Neural progenitor cell (in vitro differentiated cells): ENCODE data around the gene HAND1. TPM values are rescaled to one million over a fixed set of nuclear protein-coding genes. Genes with fewer than 3 reads are reported as not detected.

Source experiments
- DNase-seq: peaks from one replicate; pipeline ENCODE4 v3.0.0-alpha.2; 2016; ENCODE audit warnings: low spot score
- H2AFZ ChIP-seq: fragments of 200-600 bp; sonication (generic); replicated peaks from 2 replicates; pipeline ENCODE4 v1.6.1; 2016; ENCODE audit warnings: antibody characterized with exemption
- H3F3A ChIP-seq: fragments of 200-600 bp; sonication (generic); 2 replicates; pipeline ENCODE4 v1.6.1; 2016; ENCODE audit warnings: antibody characterized with exemption, low read depth
- H3K27ac ChIP-seq: fragments of 200-600 bp; sonication (generic); 2 replicates; pipeline ENCODE4 v1.5.1; 2016; ENCODE audit warnings: mild to moderate bottlenecking
- H3K27me3 ChIP-seq: fragments of 200-600 bp; sonication (generic); 2 replicates; pipeline ENCODE4 v1.6.1; 2016; ENCODE audit warnings: mild to moderate bottlenecking, moderate library complexity
- H3K36me3 ChIP-seq: fragments of 200-600 bp; sonication (generic); 2 replicates; pipeline ENCODE4 v1.5.1; 2016
- H3K4me1 ChIP-seq: fragments of 200-600 bp; sonication (generic); 2 replicates; pipeline ENCODE4 v1.6.1; 2016; ENCODE audit warnings: mixed run types
- H3K4me2 ChIP-seq: fragments of 200-600 bp; sonication (generic); 2 replicates; pipeline ENCODE4 v1.6.1; 2016
- H3K4me3 ChIP-seq: fragments of 200-600 bp; sonication (generic); 2 replicates; pipeline ENCODE4 v1.5.1; 2016
- H3K79me2 ChIP-seq: fragments of 200-600 bp; sonication (generic); 2 replicates; pipeline ENCODE4 v1.6.1; 2016; ENCODE audit warnings: low read depth
- H3K9ac ChIP-seq: fragments of 200-600 bp; sonication (generic); 2 replicates; pipeline ENCODE4 v1.6.1; 2016
- H3K9me3 ChIP-seq: fragments of 200-600 bp; sonication (generic); 2 replicates; pipeline ENCODE4 v1.5.1; 2016; ENCODE audit warnings: low read depth
- H4K20me1 ChIP-seq: fragments of 200-600 bp; sonication (generic); 2 replicates; pipeline ENCODE4 v1.6.1; 2016; ENCODE audit warnings: low read depth
- H3K27ac Mint-ChIP-seq: 3 replicates; pipeline ENCODE4 v1.8.0; 2021; ENCODE audit warnings: mixed read lengths
- H3K27me3 Mint-ChIP-seq: 2 replicates; pipeline ENCODE4 v1.8.0; 2022; ENCODE audit warnings: low read depth, mild to moderate bottlenecking, inconsistent platforms, moderate library complexity, mixed read lengths; ENCODE audit not compliant: insufficient read depth
- H3K36me3 Mint-ChIP-seq: 3 replicates; pipeline ENCODE4 v1.8.0; 2021; ENCODE audit warnings: mixed read lengths
- H3K4me1 Mint-ChIP-seq: 3 replicates; pipeline ENCODE4 v1.8.0; 2021; ENCODE audit warnings: mixed read lengths
- H3K4me3 Mint-ChIP-seq: 3 replicates; pipeline ENCODE4 v1.8.0; 2021; ENCODE audit warnings: mild to moderate bottlenecking, moderate library complexity, mixed read lengths
- H3K9me3 Mint-ChIP-seq: 3 replicates; pipeline ENCODE4 v1.8.0; 2020; ENCODE audit warnings: mixed read lengths
- EZH2 ChIP-seq: fragments of 200-600 bp; sonication (generic); IDR thresholded peaks from 2 replicates; pipeline ENCODE4 v1.6.1; 2017; ENCODE audit warnings: antibody characterized with exemption, mild to moderate bottlenecking, moderate library complexity
- EZH2phosphoT487 ChIP-seq: fragments of 200-600 bp; sonication (generic); IDR thresholded peaks from 2 replicates; pipeline ENCODE4 v1.6.1; 2017; ENCODE audit warnings: antibody characterized with exemption
- total RNA-seq: library from RNA; depleted of rRNA; stranded (reverse); fragments of >200 nt; gene quantifications from 2 replicates; pipeline ENCODE4 v1.2.3, GENCODE V29; 2015; ENCODE audit warnings: low replicate concordance
- TF ChIP-seq, protein P1 (sequence below): fragments of 200-600 bp; sonication (generic); IDR thresholded peaks from 2 replicates; pipeline ENCODE4 v1.5.1; 2017; ENCODE audit warnings: antibody characterized with exemption, mild to moderate bottlenecking

HAND1 gene
- total RNA-seq, 1 donor from 2014 or later, result not detected

DNA sequence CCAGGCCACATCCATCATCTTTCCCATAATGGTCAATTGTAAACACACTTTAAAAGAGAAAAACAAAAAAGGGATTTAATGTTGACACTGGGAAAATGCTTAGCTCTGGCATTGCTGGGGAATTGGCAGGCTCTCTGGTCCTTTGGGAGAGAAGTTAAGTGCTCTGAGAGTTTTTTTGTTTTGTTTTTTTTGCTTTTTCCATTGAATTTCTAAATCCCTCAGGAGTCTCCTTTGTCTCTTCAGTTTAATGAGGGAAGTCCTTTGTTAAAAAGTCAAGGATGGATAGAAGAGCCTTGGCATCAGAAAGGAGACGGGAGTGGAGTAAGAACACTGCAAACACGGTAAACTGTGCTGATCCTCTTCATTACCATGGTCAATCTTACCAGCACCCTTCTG is 7.1 kb upstream of the HAND1 start:
- Histone ChIP-seq H3K9ac (no peak overlapping the region), H3K27ac (no peak overlapping the region), H3F3A (peaks cover 17% of the 10 kb centered on the region), H3K79me2 (no peaks in the 10 kb centered on the region), H3K9me3 (no peaks in the 10 kb centered on the region), H3K4me2 (no peak overlapping the region), H3K4me3 (no peak overlapping the region), H3K4me1 (peaks cover 7% of the 10 kb centered on the region), H4K20me1 (peaks cover 71% of the 10 kb centered on the region), H3K27me3 (peaks cover 100% of the 10 kb centered on the region), H2AFZ (no peak overlapping the region), H3K36me3 (no peaks in the 10 kb centered on the region)
- H3K4me3 Mint-ChIP-seq, result no peak overlapping the region
- DNase-seq, result peak; percentile 18
- H3K4me1 Mint-ChIP-seq, result peaks cover 13% of the 10 kb centered on the region
- H3K9me3 Mint-ChIP-seq, result no peaks in the 10 kb centered on the region
- TF ChIP-seq, protein P1, sequence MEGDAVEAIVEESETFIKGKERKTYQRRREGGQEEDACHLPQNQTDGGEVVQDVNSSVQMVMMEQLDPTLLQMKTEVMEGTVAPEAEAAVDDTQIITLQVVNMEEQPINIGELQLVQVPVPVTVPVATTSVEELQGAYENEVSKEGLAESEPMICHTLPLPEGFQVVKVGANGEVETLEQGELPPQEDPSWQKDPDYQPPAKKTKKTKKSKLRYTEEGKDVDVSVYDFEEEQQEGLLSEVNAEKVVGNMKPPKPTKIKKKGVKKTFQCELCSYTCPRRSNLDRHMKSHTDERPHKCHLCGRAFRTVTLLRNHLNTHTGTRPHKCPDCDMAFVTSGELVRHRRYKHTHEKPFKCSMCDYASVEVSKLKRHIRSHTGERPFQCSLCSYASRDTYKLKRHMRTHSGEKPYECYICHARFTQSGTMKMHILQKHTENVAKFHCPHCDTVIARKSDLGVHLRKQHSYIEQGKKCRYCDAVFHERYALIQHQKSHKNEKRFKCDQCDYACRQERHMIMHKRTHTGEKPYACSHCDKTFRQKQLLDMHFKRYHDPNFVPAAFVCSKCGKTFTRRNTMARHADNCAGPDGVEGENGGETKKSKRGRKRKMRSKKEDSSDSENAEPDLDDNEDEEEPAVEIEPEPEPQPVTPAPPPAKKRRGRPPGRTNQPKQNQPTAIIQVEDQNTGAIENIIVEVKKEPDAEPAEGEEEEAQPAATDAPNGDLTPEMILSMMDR, result no peak
- TF ChIP-seq EZH2phosphoT487, result peak; percentile 19
- H3K36me3 Mint-ChIP-seq, result no peaks in the 10 kb centered on the region
- H3K27ac Mint-ChIP-seq, result no peak overlapping the region
- H3K27me3 Mint-ChIP-seq, result peaks cover 83% of the 10 kb centered on the region

DNA sequence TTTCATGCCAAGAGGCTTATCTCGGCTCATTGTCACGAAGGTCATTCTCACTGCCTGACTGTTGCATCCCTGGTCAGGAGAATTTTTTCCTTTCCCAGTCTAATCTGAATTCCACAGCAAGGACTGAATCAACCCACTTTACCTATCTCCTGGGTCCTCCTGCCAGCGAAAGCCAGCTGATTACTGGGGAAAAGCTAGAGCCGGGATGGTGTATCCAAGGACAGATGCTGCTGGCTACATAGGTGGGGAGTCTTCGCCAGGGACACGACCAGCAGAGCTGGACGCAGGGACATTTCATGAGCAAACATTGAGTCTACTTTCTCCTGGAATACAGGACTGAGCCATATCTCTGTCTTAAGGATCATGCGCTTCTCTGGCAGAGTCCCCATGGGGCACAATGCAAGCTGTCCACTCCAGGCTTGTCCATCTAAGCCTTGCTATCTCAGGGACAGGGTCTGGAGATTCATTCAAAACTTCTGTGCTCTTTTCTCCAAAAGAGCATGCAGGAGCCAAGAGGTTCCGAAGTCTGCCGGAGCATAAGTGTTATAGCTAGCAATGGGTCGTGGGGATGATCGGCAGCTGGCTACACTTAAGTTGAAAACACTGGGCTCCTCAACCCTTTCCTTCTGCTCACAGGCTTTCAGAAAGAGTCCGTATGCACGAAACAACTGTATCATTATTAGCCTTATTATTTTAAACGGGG is 6.5 kb upstream of the HAND1 start:
- Histone ChIP-seq H3K4me3 (no peak overlapping the region), H3K9ac (no peak overlapping the region), H3K27me3 (peaks cover 100% of the 10 kb centered on the region), H3K4me1 (peaks cover 10% of the 10 kb centered on the region), H3K4me2 (no peak overlapping the region), H4K20me1 (peaks cover 77% of the 10 kb centered on the region), H3K36me3 (no peaks in the 10 kb centered on the region), H3F3A (peaks cover 17% of the 10 kb centered on the region), H3K9me3 (no peaks in the 10 kb centered on the region), H3K79me2 (no peaks in the 10 kb centered on the region), H2AFZ (no peak overlapping the region), H3K27ac (no peak overlapping the region)
- Mint-ChIP-seq H3K27me3 (peaks cover 82% of the 10 kb centered on the region), H3K27ac (no peak overlapping the region), H3K4me3 (no peak overlapping the region), H3K9me3 (peaks cover 2% of the 10 kb centered on the region), H3K4me1 (peaks cover 15% of the 10 kb centered on the region), H3K36me3 (no peaks in the 10 kb centered on the region)
- TF ChIP-seq EZH2 (peak; percentile 58), EZH2phosphoT487 (no peak)
- TF ChIP-seq, protein P1, result no peak
- peak; percentile 32 for DNase-seq

DNA sequence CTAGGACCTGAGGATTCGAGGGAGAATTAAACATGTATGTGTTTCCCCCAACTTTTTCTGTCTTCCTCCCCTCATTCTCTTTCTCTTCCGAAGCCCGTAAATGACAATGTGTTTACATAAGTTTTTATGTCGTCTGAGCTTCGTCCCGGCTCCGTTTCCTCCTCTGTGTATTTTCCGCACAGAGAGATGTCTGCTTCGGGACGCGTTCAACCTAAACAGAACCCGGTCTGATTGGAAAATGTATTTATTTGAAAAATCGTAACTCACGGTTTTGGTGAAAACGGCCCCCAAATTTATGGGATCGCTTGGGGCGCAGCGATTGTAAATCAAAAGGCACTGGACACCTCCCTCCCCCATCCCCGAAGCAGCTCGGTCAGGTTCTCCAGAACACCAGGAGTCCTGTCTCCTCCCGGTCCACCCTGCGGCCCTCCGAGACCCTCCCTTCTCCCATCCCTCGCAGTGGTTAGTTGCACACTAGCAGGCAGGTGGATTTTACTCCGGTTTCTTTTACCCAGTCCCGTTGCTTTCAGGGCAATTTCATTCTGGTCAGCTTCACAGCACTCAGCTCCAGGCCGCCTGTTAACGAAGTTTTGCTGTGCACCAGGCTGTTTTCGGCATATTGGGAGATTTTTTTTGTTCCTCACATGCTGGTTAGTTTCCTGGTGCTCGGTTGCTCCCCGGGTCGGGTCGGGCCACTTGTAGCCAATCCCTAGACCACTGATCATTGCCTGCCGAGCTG is 5.8 kb upstream of the HAND1 start:
- TF ChIP-seq EZH2 (peak; percentile 82), EZH2phosphoT487 (peak; percentile 71)
- TF ChIP-seq, protein P1, result no peak
- peaks cover 20% of the 10 kb centered on the region for H3F3A ChIP-seq
- no peaks in the 10 kb centered on the region for H3K9me3 ChIP-seq
- H3K27ac Mint-ChIP-seq, result no peak overlapping the region
- no peak overlapping the region for H3K27ac ChIP-seq
- no peaks in the 10 kb centered on the region for H3K36me3 ChIP-seq
- H3K4me1 ChIP-seq, result peaks cover 15% of the 10 kb centered on the region
- H3K4me2 ChIP-seq, result no peak overlapping the region
- no peak overlapping the region for H3K9ac ChIP-seq
- peaks cover 20% of the 10 kb centered on the region for H3K4me1 Mint-ChIP-seq
- no peaks in the 10 kb centered on the region for H3K79me2 ChIP-seq
- peak overlapping the region; percentile 8 for H3K4me3 Mint-ChIP-seq
- H3K27me3 Mint-ChIP-seq, result peaks cover 87% of the 10 kb centered on the region
- peaks cover 2% of the 10 kb centered on the region for H3K9me3 Mint-ChIP-seq
- DNase-seq, result peak; percentile 60
- H2AFZ ChIP-seq, result no peak overlapping the region
- H3K36me3 Mint-ChIP-seq, result no peaks in the 10 kb centered on the region
- H3K27me3 ChIP-seq, result peaks cover 100% of the 10 kb centered on the region
- peaks cover 84% of the 10 kb centered on the region for H4K20me1 ChIP-seq
- no peak overlapping the region for H3K4me3 ChIP-seq
